ENCODE results near the gene RBFOX1.

DNA sequence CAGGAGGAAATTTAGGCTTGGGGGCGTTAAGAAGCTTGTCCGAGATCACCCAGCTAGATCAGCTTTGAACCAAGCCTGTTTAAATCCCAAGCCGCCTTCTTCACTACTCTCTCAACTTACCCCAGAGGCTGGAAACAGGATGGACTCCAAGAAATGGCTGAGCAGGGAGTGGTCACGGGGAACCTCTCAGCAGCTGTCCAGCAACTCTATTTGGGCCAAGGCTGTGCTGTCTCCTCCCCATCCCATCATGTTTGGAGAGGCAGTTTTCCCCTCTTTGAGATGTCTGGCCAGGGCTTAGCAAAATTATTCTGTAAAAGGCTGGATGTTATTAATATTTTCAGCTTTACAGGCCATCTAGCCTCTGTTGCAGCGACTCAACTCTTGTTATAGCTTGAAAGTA lies 305.7 kb downstream of the RBFOX1 start:
- TF ChIP-seq, protein P1, sequence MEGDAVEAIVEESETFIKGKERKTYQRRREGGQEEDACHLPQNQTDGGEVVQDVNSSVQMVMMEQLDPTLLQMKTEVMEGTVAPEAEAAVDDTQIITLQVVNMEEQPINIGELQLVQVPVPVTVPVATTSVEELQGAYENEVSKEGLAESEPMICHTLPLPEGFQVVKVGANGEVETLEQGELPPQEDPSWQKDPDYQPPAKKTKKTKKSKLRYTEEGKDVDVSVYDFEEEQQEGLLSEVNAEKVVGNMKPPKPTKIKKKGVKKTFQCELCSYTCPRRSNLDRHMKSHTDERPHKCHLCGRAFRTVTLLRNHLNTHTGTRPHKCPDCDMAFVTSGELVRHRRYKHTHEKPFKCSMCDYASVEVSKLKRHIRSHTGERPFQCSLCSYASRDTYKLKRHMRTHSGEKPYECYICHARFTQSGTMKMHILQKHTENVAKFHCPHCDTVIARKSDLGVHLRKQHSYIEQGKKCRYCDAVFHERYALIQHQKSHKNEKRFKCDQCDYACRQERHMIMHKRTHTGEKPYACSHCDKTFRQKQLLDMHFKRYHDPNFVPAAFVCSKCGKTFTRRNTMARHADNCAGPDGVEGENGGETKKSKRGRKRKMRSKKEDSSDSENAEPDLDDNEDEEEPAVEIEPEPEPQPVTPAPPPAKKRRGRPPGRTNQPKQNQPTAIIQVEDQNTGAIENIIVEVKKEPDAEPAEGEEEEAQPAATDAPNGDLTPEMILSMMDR (IDR thresholded peaks at IDR 0.05) = no peak
- TF ChIP-seq POLR2AphosphoS5 (IDR thresholded peaks at IDR 0.05) = no peak
